Activated T-helper 1 cell treated with anti-CD3 and anti-CD28 coated beads, Interleukin-2, amount 50 U/mL, for 16 hours (primary cell): Measurements from ENCODE around the gene SLC22A15.
"Not testable (repeated sequence)": the region's sequence is repeated elsewhere in the genome, so short reads cannot be mapped to it uniquely, and the experiment has no call there.

Experiments
- DNase-seq, 2 donors: peaks; one replicate each; pipeline ENCODE4 v3.0.0-alpha.2; 2020; ENCODE audit warnings: low read depth in 1 of 2, low spot score in 1 of 2

The SLC22A15 gene

GRCh38 chr1:115976062-115976920 lies at the start of gene SLC22A15:
Gene SLC22A15, plus strand, starts transcription at chr1:115976513. Its CDS starts 115 bp downstream, at chr1:115976628.
- DNase-seq: peak in 1 of 2 donors; percentile 4

- no peak for DNase-seq
Measured at GRCh38 chr1:115927971-115928370, 48.3 kb upstream of the SLC22A15 start.

- DNase-seq: no peak
Measured at GRCh38 chr1:115929881-115930280, 46.4 kb upstream of the SLC22A15 start.

GRCh38 chr1:115933625-115934024 lies 42.7 kb upstream of the SLC22A15 start:
- no peak for DNase-seq

- no peak for DNase-seq
Measured at GRCh38 chr1:115939455-115939854, 36.9 kb upstream of the SLC22A15 start.

GRCh38 chr1:115946116-115946515 lies 30.2 kb upstream of the SLC22A15 start:
- no peak for DNase-seq

GRCh38 chr1:115949156-115949555 lies 27.2 kb upstream of the SLC22A15 start:
- DNase-seq: no peak

GRCh38 chr1:115951560-115951959 lies 24.8 kb upstream of the SLC22A15 start:
- DNase-seq: no peak

GRCh38 chr1:115952547-115952946 lies 23.8 kb upstream of the SLC22A15 start:
- no peak for DNase-seq

- DNase-seq: no peak
Measured at GRCh38 chr1:115953180-115953579, 23.1 kb upstream of the SLC22A15 start.

- no peak for DNase-seq
Measured at GRCh38 chr1:115954684-115955083, 21.6 kb upstream of the SLC22A15 start.

- DNase-seq: no peak
Measured at GRCh38 chr1:115955228-115955627, 21.1 kb upstream of the SLC22A15 start.

- no peak for DNase-seq
Measured at GRCh38 chr1:115958866-115959265, 17.4 kb upstream of the SLC22A15 start.

GRCh38 chr1:115969509-115969908 lies 6.8 kb upstream of the SLC22A15 start:
- DNase-seq: no peak

GRCh38 chr1:115971778-115972177 lies 4.5 kb upstream of the SLC22A15 start:
- not testable (repeated sequence) for DNase-seq

- DNase-seq: no peak
Measured at GRCh38 chr1:115973154-115973553, 3.2 kb upstream of the SLC22A15 start.

GRCh38 chr1:115975569-115976061 lies 698 bp upstream of the SLC22A15 start:
- no peak for DNase-seq

- no peak for DNase-seq
Measured at GRCh38 chr1:115976921-115977498, 697 bp downstream of the SLC22A15 start.

- DNase-seq: no peak
Measured at GRCh38 chr1:115977499-115978258, 1.4 kb downstream of the SLC22A15 start.

- no peak for DNase-seq
Measured at GRCh38 chr1:115978292-115978941, 2.1 kb downstream of the SLC22A15 start.

GRCh38 chr1:115980156-115980555 lies 3.8 kb downstream of the SLC22A15 start:
- no peak for DNase-seq
